NCI-H2107 treated with DMSO at 0.1 percent for 48 hours (cell line): ENCODE data around the gene TKT.
"Not testable (repeated sequence)": the region's sequence is repeated elsewhere in the genome, so short reads cannot be mapped to it uniquely, and the experiment has no call there.

Experiments
- DNase-seq: peaks from one replicate; lab custom pipeline; 2025; ENCODE audit not compliant: unreplicated experiment; lab: John Stamatoyannopoulos, UW

TKT gene

GRCh38 chr3:53261712-53262111 lies 5.9 kb upstream of the TKT start:
- no peak for DNase-seq

- DNase-seq, result no peak
Observed at GRCh38 chr3:53260286-53260785, 4.5 kb upstream of the TKT start.

- no peak for DNase-seq
Observed at GRCh38 chr3:53259427-53260259, 3.8 kb upstream of the TKT start.

- DNase-seq, result peak; percentile 64
Observed at GRCh38 chr3:53258600-53259426, 3.0 kb upstream of the TKT start.

GRCh38 chr3:53257465-53257864 lies 1.6 kb upstream of the TKT start:
- no peak for DNase-seq

GRCh38 chr3:53256704-53257055 lies 858 bp upstream of the TKT start:
- no peak for DNase-seq

GRCh38 chr3:53255423-53255774 lies 423 bp downstream of the TKT start:
- DNase-seq, result no peak

GRCh38 chr3:53254509-53255422 lies 1.1 kb downstream of the TKT start:
- DNase-seq, result peak; percentile 18

- DNase-seq, result no peak
Observed at GRCh38 chr3:53253707-53254508, 1.9 kb downstream of the TKT start.

- not testable (repeated sequence) for DNase-seq
Observed at GRCh38 chr3:53252947-53253322, 2.9 kb downstream of the TKT start.

- DNase-seq, result no peak
Observed at GRCh38 chr3:53252096-53252946, 3.5 kb downstream of the TKT start.

- no peak for DNase-seq
Observed at GRCh38 chr3:53250881-53251605, 4.8 kb downstream of the TKT start.

- no peak for DNase-seq
Observed at GRCh38 chr3:53250453-53250852, 5.4 kb downstream of the TKT start.

- DNase-seq, result no peak
Observed at GRCh38 chr3:53248161-53248560, 7.7 kb downstream of the TKT start.

- DNase-seq, result no peak
Observed at GRCh38 chr3:53247619-53248018, 8.2 kb downstream of the TKT start.

GRCh38 chr3:53244271-53244670 lies 11.6 kb downstream of the TKT start:
- no peak for DNase-seq

- no peak for DNase-seq
Observed at GRCh38 chr3:53243785-53244184, 12.0 kb downstream of the TKT start.

- no peak for DNase-seq
Observed at GRCh38 chr3:53243165-53243564, 12.7 kb downstream of the TKT start.

GRCh38 chr3:53242642-53243041 lies 13.2 kb downstream of the TKT start:
- DNase-seq, result no peak
